Naive B cell (primary cell): ENCODE results near the gene MTIF3. TPM values are rescaled to one million over a fixed set of nuclear protein-coding genes. Genes with fewer than 3 reads are reported as not detected.
"Not testable (repeated sequence)": the region's sequence is repeated elsewhere in the genome, so short reads cannot be mapped to it uniquely, and the experiment has no call there.

Experiments used
- ATAC-seq, 2 donors: fragments of 150-1000 bp; cut with Tn5 transposase; 2 replicates each; pipeline ENCODE4 v1.10.0; 2021; ENCODE audit warnings: low read depth in 2 of 2, mild to moderate bottlenecking in 2 of 2, moderate library complexity in 2 of 2
- DNase-seq: peaks from one replicate; pipeline ENCODE4 v3.0.0; 2022
- H3K27ac Mint-ChIP-seq, 6 donors: one replicate each; pipeline ENCODE4 v1.8.0; 2020 to 2022; ENCODE audit warnings: mild to moderate bottlenecking in 6 of 6, mixed read lengths in 6 of 6, moderate library complexity in 5 of 6, inconsistent platforms in 2 of 6
- H3K27me3 Mint-ChIP-seq, 3 donors: one replicate each; pipeline ENCODE4 v1.8.0; 2021 to 2022; ENCODE audit warnings: mixed read lengths in 3 of 3, mild to moderate bottlenecking in 1 of 3
- H3K36me3 Mint-ChIP-seq, 2 donors: one replicate each; pipeline ENCODE4 v1.8.0; 2020 to 2022; ENCODE audit warnings: mixed read lengths in 2 of 2, inconsistent platforms in 1 of 2, mild to moderate bottlenecking in 1 of 2
- H3K4me1 Mint-ChIP-seq, 3 donors: one replicate each; pipeline ENCODE4 v1.8.0; 2020 to 2022; ENCODE audit warnings: mixed read lengths in 3 of 3, inconsistent platforms in 1 of 3, mild to moderate bottlenecking in 1 of 3, moderate library complexity in 1 of 3
- H3K4me3 Mint-ChIP-seq, 8 donors: one replicate each; pipeline ENCODE4 v1.8.0; 2020 to 2022; ENCODE audit warnings: mild to moderate bottlenecking in 8 of 8, mixed read lengths in 8 of 8, moderate library complexity in 8 of 8, inconsistent platforms in 2 of 8
- H3K9me3 Mint-ChIP-seq, 7 donors: one replicate each; pipeline ENCODE4 v1.8.0; 2020 to 2022; ENCODE audit warnings: mixed read lengths in 7 of 7, mild to moderate bottlenecking in 5 of 7, inconsistent platforms in 2 of 7, moderate library complexity in 1 of 7
- polyA plus RNA-seq, 6 donors: library from polyadenylated mRNA; unstranded; fragments of 300-500 nt; fragmentation: Illumina TruSeq; gene quantifications; one replicate each; pipeline ENCODE4 v1.2.3, GENCODE V29; 2021; ENCODE audit warnings: low read depth in 6 of 6

The MTIF3 gene
- polyA plus RNA-seq, 6 donors from 2014 or later = 77.3 to 116 (median 89.0) TPM

DNA sequence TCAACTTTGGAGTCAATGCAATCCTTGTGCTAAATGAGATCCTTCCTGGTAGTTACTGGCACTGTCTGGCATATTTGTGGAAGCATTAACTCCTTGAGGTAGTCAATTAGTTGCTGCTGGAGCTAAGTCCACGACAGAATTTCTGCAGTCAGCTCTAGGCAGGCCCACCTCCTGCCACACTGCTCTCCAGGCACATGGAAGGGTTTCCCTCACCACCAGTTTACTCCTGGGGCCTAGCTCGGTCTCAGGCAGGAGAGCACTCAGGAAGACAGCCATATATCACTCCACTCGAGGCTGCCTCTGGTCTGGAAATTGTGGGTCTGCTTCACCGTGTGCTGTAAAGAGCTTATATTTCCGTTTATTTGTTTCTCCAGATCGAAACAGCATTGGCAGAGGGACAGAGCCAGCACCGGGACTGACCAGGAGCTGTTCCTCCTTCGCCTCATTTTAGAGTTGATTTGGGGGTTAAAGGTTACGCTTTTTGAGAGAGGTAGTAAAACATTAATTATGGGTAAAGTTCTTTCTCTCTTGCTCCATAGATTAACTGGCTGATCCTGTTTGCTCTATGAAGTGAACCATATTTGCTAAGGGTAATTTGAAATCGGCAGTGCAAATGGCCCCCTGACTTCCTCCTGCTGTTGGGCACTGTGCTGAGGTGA, 46.5 kb downstream of the MTIF3 start:
- no peaks in the 10 kb centered on the region for H3K9me3 Mint-ChIP-seq

DNA sequence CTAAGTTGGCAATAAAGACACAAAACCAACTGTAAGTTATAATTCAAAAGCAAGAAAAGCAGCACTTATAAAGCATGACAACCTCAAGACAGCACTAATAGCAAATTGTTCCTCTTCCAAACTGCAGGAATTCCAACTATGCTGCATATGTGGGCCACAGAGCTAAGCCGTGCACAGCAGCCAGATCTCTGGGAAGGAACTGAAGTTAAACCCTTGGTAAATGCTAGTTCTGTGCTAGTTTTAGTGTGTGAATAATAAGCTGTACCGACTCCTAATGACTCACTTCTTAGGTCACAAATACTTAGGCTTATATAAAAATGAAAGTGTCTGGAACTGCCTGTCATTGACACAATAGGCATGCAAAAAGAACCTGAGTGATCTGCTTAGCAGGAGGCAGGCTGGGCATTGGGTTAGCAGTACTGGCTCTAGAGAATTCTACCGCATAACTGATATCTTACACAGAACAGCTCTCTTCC, 47.1 kb downstream of the MTIF3 start:
- no peak overlapping the region for H3K4me3 Mint-ChIP-seq
- ATAC-seq (no peak), DNase-seq (no peak)
- no peaks in the 10 kb centered on the region for H3K36me3 Mint-ChIP-seq
- H3K27me3 Mint-ChIP-seq = peaks cover 5 to 15% (median 12%) of the 10 kb centered on the region in 3 donors
- H3K4me1 Mint-ChIP-seq = peaks cover 4 to 15% (median 8%) of the 10 kb centered on the region in 3 donors
- no peak overlapping the region for H3K27ac Mint-ChIP-seq
- no peaks in the 10 kb centered on the region for H3K9me3 Mint-ChIP-seq

More for the DNA sequence above, 46.5 kb downstream of the MTIF3 start:
- H3K36me3 Mint-ChIP-seq = no peaks in the 10 kb centered on the region
- peak overlapping the region in 1 of 6 donors; percentile 44 for H3K27ac Mint-ChIP-seq
- H3K4me1 Mint-ChIP-seq = peaks cover 4 to 15% (median 8%) of the 10 kb centered on the region in 3 donors
- H3K4me3 Mint-ChIP-seq = no peak overlapping the region
- no peak for ATAC-seq
- peaks cover 7 to 16% (median 15%) of the 10 kb centered on the region in 3 donors for H3K27me3 Mint-ChIP-seq
- DNase-seq = no peak

DNA sequence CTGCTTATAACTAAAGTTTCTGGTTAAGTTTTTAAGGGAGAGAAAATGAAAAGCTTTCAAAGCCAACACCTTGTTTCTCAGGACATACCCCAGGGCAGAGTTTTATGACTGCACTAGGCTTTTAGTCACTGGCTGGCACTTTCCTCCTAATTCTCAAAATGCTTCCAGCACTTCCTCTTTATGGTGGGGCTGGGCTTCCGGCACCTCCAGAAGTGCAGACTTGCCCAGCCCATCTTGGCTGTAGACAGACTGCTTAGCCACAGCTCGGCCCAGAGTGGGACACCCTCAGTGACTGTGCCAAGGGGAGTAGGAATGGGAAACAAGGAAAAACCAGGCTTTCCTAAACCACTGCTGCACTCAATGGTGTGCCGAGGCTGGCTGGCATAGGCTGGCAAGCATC, 49.2 kb downstream of the MTIF3 start:
- DNase-seq (peak; percentile 15), ATAC-seq (peak; percentile 53 to 79)

DNA sequence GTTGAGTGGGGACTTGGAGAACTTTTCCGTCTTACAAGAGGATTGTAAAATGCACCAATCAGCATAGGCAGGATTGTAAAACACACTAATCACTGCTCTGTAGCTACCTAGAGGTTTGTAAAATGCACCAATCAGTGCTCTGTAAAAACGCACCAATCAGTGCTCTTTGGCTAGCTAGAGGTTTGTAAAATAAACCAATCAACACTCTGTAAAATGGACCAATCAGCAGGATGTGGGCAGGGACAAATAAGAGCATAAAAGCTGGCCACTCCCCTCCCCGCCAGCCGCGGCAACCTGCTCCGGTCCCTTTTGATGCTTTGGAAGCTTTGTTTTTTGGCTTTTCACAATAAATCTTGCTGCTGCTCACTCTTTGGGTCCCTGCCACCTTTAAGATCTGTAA, 50.0 kb downstream of the MTIF3 start:
- not testable (repeated sequence) for H3K36me3 Mint-ChIP-seq, H3K9me3 Mint-ChIP-seq, ATAC-seq, H3K4me3 Mint-ChIP-seq, H3K27ac Mint-ChIP-seq, DNase-seq
- Mint-ChIP-seq H3K27me3 (peaks cover 2 to 14% (median 4%) of the 10 kb centered on the region in 3 donors), H3K4me1 (peaks cover 4 to 11% (median 8%) of the 10 kb centered on the region in 3 donors)

More for the DNA sequence above, 49.2 kb downstream of the MTIF3 start:
- H3K4me3 Mint-ChIP-seq = peak overlapping the region in 1 of 8 donors; percentile 35
- no peaks in the 10 kb centered on the region for H3K9me3 Mint-ChIP-seq
- no peaks in the 10 kb centered on the region for H3K36me3 Mint-ChIP-seq
- no peak overlapping the region for H3K27ac Mint-ChIP-seq
- peaks cover 4 to 11% (median 8%) of the 10 kb centered on the region in 3 donors for H3K4me1 Mint-ChIP-seq
- H3K27me3 Mint-ChIP-seq = peaks cover 0 to 7% (median 2%) of the 10 kb centered on the region in 3 donors

DNA sequence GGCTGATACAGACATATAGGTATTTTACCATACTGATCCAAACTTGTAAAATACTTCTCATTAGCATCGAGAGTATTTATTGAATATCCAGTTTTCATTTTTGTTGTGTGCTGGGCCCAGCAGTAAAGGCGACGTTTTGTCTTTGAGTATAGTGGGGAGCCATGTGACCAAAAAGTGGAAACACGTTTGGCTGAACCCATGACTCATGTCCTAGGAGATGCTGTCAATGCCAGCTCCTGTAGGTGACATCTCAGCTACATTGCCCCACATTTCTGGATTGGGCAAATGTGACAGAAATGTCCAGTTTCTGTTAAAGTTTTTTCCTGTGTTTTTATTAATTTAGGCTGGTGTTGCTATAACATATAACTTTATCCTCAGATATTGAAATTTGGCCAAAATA, 52.0 kb downstream of the MTIF3 start:
- ATAC-seq = no peak
- peaks cover 4 to 11% (median 8%) of the 10 kb centered on the region in 3 donors for H3K4me1 Mint-ChIP-seq
- H3K36me3 Mint-ChIP-seq = no peaks in the 10 kb centered on the region
- H3K9me3 Mint-ChIP-seq = no peaks in the 10 kb centered on the region
- H3K27me3 Mint-ChIP-seq = peaks cover 6 to 21% (median 11%) of the 10 kb centered on the region in 3 donors
- H3K27ac Mint-ChIP-seq = no peak overlapping the region
- DNase-seq = no peak
- no peak overlapping the region for H3K4me3 Mint-ChIP-seq

DNA sequence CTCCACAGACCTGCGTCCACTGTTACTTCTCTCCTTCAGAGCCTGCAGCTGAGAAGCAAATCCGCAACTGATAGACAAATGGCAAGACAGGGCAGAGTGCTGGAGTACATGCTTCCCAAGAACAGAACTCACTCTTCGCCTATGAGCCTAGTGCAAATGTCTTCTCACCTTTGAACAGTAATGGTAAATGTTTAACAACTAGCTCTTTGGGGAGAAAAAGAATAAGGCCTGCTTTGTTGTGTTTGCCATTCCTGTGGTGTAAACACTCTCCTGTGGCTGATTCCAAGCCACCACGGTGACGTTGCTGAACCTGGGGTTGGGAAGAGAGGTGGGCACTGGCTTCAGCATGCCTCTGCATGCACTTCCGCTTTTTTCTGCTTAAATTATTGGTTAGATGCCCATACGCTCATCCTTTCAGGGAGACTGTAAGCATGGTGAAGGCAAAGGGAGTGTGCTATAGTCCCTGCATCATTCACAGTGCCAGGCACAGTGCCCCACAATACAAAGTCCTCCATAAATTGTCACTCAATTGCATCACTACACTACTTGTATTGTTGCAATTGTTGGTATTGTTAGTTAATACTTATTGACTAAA, 54.0 kb downstream of the MTIF3 start:
- Mint-ChIP-seq H3K36me3 (no peaks in the 10 kb centered on the region), H3K4me3 (no peak overlapping the region), H3K27me3 (peaks cover 7 to 21% (median 11%) of the 10 kb centered on the region in 3 donors), H3K27ac (no peak overlapping the region), H3K9me3 (no peaks in the 10 kb centered on the region), H3K4me1 (peaks cover 3 to 8% (median 6%) of the 10 kb centered on the region in 3 donors)
- DNase-seq = no peak
- ATAC-seq = no peak

DNA sequence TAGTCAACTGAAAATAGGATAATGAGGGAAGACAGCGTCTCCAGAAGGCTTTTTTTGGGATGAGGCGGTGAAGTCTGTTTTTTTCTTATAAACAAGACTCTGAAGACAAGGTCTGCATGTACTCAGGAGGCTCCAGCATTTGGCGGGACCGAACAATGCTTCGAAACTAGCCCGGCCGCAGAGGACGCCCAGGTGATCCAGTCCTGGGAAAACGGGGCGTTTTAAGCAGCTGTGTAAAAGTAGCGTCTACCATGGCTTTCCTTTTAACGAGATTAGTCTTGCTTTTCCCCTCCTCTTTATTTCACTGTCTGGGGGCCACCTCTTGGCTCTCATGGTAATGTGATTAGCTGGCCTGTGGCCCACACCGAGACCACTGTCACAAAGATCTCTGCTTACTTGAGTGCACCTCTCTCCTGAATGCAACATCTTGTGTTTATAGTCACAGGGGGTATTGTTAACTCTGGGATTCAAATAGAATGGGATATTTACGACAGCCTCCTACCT, 55.3 kb downstream of the MTIF3 start:
- ATAC-seq = no peak
- no peak for DNase-seq
- Mint-ChIP-seq H3K4me1 (no peaks in the 10 kb centered on the region), H3K4me3 (no peak overlapping the region), H3K36me3 (no peaks in the 10 kb centered on the region), H3K27me3 (peaks cover 9 to 21% (median 11%) of the 10 kb centered on the region in 3 donors), H3K9me3 (no peaks in the 10 kb centered on the region), H3K27ac (no peak overlapping the region)

DNA sequence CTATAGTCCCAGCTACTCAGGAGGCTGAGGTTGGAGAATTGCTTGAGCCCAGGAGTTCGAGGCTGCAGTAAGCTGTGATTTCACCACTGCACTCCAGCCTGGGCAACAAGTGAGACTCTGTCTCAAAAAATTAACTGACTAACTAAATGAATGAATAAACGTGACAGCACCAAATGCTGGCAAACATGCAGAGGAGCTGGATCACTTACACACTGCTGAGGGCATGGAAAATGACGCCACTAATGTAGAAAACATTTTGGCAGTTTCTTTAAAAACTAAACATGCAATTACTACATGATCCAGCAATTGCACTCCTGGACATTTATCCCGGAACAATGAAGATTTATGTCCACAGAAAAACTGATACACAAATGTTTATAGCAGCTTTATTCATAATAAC, 57.3 kb downstream of the MTIF3 start:
- Mint-ChIP-seq H3K27me3 (peaks cover 9 to 21% (median 11%) of the 10 kb centered on the region in 3 donors), H3K4me3 (no peak overlapping the region), H3K9me3 (no peaks in the 10 kb centered on the region), H3K27ac (no peak overlapping the region), H3K36me3 (no peaks in the 10 kb centered on the region), H3K4me1 (no peaks in the 10 kb centered on the region)
- no peak for DNase-seq
- ATAC-seq = no peak

DNA sequence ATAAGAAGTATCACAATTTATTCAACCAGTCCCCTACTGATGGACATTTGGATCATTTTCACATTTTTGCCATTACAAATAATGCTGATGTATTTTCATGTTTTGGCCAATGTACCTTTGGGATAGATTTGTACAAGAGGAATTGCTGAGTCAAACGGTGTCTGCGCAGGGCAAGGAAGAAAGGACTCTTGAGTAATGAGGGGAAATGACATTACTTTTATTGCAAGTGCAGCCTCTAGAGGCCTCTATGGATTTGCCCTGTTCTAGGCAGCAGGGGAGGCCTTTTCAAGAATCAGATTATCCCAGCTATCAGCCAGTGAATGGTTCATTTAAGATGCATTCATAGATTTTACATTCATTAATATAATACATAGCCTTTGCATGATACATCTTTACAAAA, 58.9 kb downstream of the MTIF3 start:
- Mint-ChIP-seq H3K4me1 (no peaks in the 10 kb centered on the region), H3K36me3 (no peaks in the 10 kb centered on the region), H3K4me3 (no peak overlapping the region), H3K27me3 (peaks cover 9 to 21% (median 17%) of the 10 kb centered on the region in 3 donors), H3K9me3 (no peaks in the 10 kb centered on the region), H3K27ac (no peak overlapping the region)
- no peak for ATAC-seq
- DNase-seq = no peak

DNA sequence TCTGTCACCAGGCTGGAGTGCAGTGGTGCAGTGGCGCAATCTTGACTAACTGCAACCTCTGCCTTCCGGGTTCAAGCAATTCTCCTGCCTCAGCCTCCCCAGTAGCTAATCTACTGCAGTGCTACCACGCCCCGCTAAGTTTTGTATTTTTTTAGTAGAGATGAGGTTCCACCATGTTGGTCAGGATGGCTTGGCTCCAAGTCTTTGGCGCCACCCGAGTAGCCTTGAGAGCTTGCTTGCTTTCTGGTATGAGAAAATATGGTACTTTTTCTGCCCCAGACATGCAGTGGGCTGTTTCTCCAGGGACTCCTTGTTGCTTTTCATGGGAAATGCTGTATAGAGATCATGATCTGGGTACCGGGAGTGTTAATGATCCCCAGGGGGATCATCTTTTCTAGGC, 60.5 kb downstream of the MTIF3 start:
- Mint-ChIP-seq H3K9me3 (no peaks in the 10 kb centered on the region), H3K4me1 (no peaks in the 10 kb centered on the region), H3K4me3 (no peak overlapping the region), H3K27ac (peak overlapping the region in 1 of 6 donors; percentile 19), H3K36me3 (no peaks in the 10 kb centered on the region), H3K27me3 (peaks cover 3 to 23% (median 10%) of the 10 kb centered on the region in 3 donors)
- no peak for ATAC-seq
- no peak for DNase-seq

DNA sequence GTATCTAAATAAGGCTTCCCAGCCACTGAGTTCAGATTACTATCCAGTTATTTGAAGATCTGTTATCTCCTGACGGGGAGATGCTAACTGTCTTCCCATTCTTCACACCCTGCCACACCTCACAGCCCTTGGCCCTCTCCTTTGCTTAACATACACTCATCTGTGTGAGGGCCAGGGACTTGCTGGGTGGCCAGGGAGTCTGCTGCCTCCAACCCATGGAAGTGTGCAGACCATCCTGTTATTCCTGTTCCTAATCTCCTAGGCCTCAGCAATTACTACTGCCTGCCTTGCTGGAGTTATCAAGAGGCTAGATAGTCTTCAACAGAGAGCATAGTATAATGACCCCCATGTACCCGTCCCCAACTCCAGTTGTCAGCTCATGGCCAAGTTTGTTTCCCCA, 62.1 kb downstream of the MTIF3 start:
- no peak for ATAC-seq
- H3K27me3 Mint-ChIP-seq = peaks cover 6 to 26% (median 24%) of the 10 kb centered on the region in 3 donors
- H3K27ac Mint-ChIP-seq = no peak overlapping the region
- DNase-seq = no peak
- no peaks in the 10 kb centered on the region for H3K9me3 Mint-ChIP-seq
- H3K36me3 Mint-ChIP-seq = no peaks in the 10 kb centered on the region
- H3K4me1 Mint-ChIP-seq = no peaks in the 10 kb centered on the region
- H3K4me3 Mint-ChIP-seq = peak overlapping the region in 1 of 8 donors; percentile 70
